ENCODE results near the gene CSNK1E. TPM values are rescaled to one million over a fixed set of nuclear protein-coding genes. Genes with fewer than 3 reads are reported as not detected.
A peak's percentile ranks its signal among the peaks of the same experiment; 100 is the strongest.

The CSNK1E gene
- total RNA-seq, 8 experiments from 2014 or later = 46.6 to 179 (median 136) TPM

GRCh38 chr22:38244106-38244505 is 73.1 kb downstream of the CSNK1E start:
- Histone ChIP-seq H3K27ac (no peak overlapping the region), H3K4me1 (replicated peaks in 1 of 2) (peaks cover 33 to 40% of the 10 kb centered on the region in 2 donors), H3K4me3 (no peak overlapping the region)
- ATAC-seq (replicated peaks in 6 of 8) = no peak
- WGBS, 10 experiments = 29 to 100% (median 67%) methylated on average over 1 of the region's 4 CpGs; no CpG with 5 or more reads in 6 of the 10 experiments
- in situ Hi-C loops (cut with MboI; ENCODE audit: low pct_unique_long_range_greater_than_20kb in 2 of 9, low sequenced_read_pairs in 9 of 9, unreplicated experiment in 9 of 9) = no loop called here

GRCh38 chr22:38243007-38243765 is 74.0 kb downstream of the CSNK1E start:
- Histone ChIP-seq H3K4me3 (no peak overlapping the region), H3K27ac (peak overlapping the region; percentile 53 to 69), H3K4me1 (replicated peaks in 1 of 2) (peaks cover 33 to 43% of the 10 kb centered on the region in 2 donors)
- 0 to 90% (median 38%) methylated on average over 1 to 5 of the region's 20 CpGs; no CpG with 5 or more reads in 4 of the 10 experiments for WGBS, 10 experiments
- ATAC-seq (replicated peaks in 6 of 8) = peak in 7 of 8 experiments; percentile 11 to 91 (median 84)
- in situ Hi-C loops (cut with MboI; ENCODE audit: low pct_unique_long_range_greater_than_20kb in 2 of 9, low sequenced_read_pairs in 9 of 9, unreplicated experiment in 9 of 9) = no loop called here

GRCh38 chr22:38240734-38241252 is 76.4 kb downstream of the CSNK1E start:
- peak in 6 of 8 experiments; percentile 16 to 72 (median 64) for ATAC-seq (replicated peaks in 6 of 8)
- in situ Hi-C loops (cut with MboI; ENCODE audit: low pct_unique_long_range_greater_than_20kb in 2 of 9, low sequenced_read_pairs in 9 of 9, unreplicated experiment in 9 of 9) = no loop called here
- Histone ChIP-seq H3K27ac (peak overlapping the region; percentile 79 to 91), H3K4me1 (replicated peaks in 1 of 2) (peaks cover 33 to 44% of the 10 kb centered on the region in 2 donors), H3K4me3 (no peak overlapping the region)
- 32 to 75% (median 63%) methylated on average over 1 to 5 of the region's 6 CpGs; no CpG with 5 or more reads in 3 of the 10 experiments for WGBS, 10 experiments

Other genes starting within 250 kb of the CSNK1E start
- 1 to 10 TPM in 6 of 8 experiments, under 1 TPM in 2; 0.64 to 2.7 (median 1.8) TPM for gene SLC16A8, start 233.2 kb downstream of the CSNK1E start, total RNA-seq
- 1 to 10 TPM in 2 of 8 experiments, under 1 TPM in 6; 0.21 to 4.2 (median 0.75) TPM for gene BAIAP2L2, start 206.7 kb downstream of the CSNK1E start, total RNA-seq
- 10 to 100 TPM in 7 of 8 experiments, 1 to 10 TPM in 1; 8.6 to 56.8 (median 16.6) TPM for gene PLA2G6, start 135.6 kb downstream of the CSNK1E start, total RNA-seq
- gene MAFF, start 115.4 kb downstream of the CSNK1E start, total RNA-seq = 10 to 100 TPM in 1 of 8 experiments, 1 to 10 TPM in 7; 5.0 to 14.5 (median 5.9) TPM
- 10 to 100 TPM; 14.6 to 38.5 (median 20.4) TPM for gene TMEM184B, start 44.4 kb downstream of the CSNK1E start, total RNA-seq
- gene KCNJ4, start 137.8 kb upstream of the CSNK1E start, total RNA-seq = 1 to 10 TPM in 5 of 8 experiments, under 1 TPM in 2, not detected in 1; 0.20 to 6.0 (median 3.3) TPM
- 10 to 100 TPM in 2 of 8 experiments, 1 to 10 TPM in 6; 2.4 to 34.6 (median 7.3) TPM for gene KDELR3, start 150.7 kb upstream of the CSNK1E start, total RNA-seq
- 100 to 1,000 TPM; 209 to 667 (median 286) TPM for gene DDX17, start 188.9 kb upstream of the CSNK1E start, total RNA-seq